A172 (cell line): ENCODE results near the gene LBHD1. TPM values are rescaled to one million over a fixed set of nuclear protein-coding genes. Genes with fewer than 3 reads are reported as not detected.
A peak's percentile ranks its signal among the peaks of the same experiment; 100 is the strongest.
"Not testable (repeated sequence)": the region's sequence is repeated elsewhere in the genome, so short reads cannot be mapped to it uniquely, and the experiment has no call there.

Experiments used
- DNase-seq: peaks from one replicate; pipeline ENCODE4 v3.0.0-alpha.2; 2015; ENCODE audit warnings: low spot score
- total RNA-seq: library from RNA; depleted of rRNA; stranded (reverse); fragments of >200 nt; shearing (Covaris generic); gene quantifications from 2 replicates; pipeline ENCODE4 v1.2.3, GENCODE V29; 2014

LBHD1 gene
- total RNA-seq, 1 experiment from 2014 or later: 6.6 TPM

DNA sequence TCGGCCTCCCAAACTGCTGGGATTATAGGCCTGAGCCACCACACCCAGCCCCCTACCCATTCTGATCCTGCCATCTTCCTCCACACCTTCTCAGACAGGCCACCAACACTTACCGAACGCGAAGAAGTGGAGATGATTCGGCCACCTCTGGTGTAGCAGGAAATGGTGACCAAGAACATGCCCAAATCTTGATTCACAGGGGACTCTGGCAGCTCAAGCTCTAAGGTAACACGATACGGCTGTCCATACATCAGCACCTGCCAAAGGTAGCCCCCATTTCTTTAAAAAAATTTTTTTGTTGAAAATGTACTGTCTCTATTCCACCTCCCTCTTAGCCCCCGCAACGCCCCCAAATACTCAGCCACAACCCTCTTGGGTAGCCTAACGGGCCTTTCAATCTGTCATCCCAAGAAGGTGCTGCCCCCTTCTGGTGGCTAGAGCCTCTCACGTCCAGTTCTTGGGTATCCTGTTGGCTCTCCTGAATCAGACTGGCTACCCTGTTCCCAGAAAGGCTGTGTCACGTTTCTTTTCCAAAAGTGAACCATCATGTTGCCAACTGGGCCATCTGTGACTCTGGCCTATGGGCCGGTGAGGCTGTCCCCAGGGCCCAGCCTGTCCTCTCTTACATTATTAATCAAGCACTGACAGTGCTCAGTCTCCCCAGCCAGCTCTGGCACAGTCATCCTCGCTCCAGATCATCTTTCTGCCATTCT lies 22.5 kb upstream of the LBHD1 start:
- peak; percentile 74 for DNase-seq

DNA sequence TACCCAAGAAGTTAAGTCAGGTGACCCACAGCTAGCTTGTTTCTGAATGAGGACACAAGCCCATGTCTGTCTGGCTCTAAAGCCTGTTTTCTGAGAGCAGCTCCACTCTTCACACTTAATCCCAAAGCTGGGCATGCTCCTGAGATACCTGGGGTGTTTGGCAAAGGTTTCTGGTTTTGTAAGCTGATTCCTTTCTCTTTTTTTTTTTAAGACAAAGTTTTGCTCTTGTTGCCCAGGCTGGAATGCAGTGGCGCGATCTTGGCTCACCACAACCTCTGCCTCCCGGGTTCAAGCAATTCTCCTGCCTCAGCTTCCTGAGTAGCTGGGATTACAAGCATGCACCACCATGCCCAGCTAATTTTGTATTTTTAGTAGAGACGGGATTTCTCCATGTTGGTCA lies 21.6 kb upstream of the LBHD1 start:
- DNase-seq: not testable (repeated sequence)

DNA sequence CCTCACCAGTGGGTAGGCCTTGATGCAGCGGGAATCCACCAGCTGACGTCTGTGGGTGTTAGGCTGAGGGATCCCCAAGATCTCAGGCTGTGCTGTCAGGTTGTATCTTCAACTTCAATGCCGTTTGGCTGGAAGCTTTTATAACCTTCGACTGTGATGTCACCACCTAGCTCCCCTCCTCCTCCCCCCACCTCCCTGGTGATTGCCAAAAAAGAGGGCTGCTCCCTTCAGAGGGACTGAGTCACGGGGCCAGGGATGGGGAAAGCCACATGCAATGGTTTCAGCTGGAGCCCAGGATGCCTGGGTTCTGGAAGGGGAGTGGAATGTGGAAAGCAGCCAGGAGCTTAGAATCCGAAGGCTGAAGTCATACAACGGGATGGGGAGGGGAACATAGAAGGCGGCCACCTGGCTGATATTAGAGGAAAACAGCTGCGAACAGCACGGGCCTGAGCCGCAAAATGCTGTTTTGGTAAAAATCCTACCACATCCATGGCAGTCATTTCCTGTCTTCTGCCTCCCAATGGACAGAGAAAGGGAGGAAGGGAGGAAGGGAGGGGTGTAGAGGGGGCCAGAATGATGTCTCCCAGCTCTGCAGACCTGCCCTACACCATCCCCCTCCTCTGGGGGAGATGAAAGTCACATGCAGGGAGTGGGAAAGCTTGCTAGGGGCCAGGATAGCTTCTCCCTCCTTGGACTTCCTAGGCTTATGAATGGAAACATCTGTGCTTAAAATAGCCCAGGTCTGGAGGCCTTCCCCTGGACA lies 17.5 kb upstream of the LBHD1 start, which contains the start of gene LRRN4CL:
LRRN4CL (minus strand) TSS at position 110 of the 763 bp plus-strand sequence. CDS start 1,022 bp downstream, outside the sequence.
- peak; percentile 84 for DNase-seq

DNA sequence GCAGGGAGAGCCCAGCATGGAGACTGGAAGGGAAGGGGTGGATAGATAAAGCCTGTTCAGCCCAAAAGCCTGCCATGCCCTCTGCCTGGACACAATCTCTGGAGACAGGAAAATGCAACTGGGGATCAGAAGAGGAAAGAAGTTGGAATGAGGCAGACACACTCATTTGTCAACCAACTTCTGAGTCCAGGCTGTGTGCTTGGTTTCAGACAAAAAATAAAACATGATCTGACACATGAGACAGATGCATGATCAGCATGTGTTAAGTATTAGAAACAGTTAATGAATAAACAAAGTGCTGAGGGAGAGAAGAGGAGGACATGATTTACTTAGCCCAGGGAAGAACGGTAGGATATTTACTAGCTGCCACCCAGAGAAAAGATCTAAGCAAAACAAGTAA lies 16.4 kb upstream of the LBHD1 start:
- DNase-seq: no peak

DNA sequence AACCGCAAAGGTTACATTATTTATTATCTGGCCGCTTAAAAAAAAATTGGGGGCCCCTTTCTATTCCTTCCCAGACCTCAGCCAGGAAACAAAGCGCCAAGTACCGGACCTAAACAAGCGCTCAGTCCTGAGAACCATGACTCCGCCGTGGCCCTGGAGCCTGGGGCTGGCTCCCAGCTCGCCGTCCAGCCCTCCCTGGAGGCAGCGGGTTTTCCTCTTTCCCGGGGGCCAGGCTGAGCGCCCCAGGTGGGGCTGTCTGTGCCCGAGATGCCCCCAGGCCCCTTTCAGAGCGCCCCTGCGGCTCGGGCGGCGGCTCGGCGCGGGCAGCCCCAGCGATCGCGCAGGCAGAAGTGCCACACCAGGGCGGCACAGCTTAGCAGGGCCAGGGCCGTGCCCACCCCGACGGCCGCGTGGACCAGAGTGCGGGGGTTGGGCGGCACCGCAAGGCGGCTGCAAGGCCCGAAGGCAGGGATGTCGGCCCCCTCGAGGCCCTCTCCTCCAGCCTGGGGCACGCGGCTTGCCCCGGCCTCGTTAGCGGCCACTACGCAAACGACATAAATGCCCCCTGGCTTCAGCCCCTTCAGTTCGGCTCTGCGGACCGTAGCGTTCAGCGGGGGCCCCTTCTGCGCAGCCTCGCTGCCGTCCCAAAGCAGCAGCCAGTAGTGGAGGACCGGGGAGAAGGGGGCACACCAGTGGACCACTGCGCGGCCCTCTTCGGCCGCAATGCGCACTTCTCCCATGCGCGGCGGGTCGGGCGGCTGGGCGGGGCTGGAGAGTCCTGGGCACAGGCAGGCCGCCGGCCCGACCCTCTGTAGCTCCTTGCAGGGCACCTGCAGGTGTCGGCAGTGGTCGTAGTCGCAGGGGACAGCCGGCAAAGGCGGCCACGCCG lies 15.7 kb upstream of the LBHD1 start:
- DNase-seq: no peak

DNA sequence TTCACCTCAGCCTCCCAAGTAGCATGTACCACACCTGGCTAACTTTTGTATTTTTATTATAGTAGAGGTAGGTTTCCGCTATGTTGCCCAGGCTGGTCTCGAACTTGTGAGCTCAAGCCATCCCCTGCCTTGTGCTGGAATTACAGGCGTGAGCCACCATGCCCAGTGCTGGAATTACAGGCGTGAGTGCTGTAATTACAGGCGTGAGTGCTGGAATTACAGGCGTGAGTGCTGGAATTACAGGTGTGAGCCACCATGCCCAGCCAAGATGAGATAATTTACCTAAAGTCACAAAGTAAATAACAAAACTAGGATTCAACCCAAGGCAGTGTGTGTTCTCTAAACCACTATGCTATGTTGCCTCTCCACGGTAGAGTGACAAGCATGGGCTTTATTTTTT lies 10.5 kb upstream of the LBHD1 start:
- no peak for DNase-seq

DNA sequence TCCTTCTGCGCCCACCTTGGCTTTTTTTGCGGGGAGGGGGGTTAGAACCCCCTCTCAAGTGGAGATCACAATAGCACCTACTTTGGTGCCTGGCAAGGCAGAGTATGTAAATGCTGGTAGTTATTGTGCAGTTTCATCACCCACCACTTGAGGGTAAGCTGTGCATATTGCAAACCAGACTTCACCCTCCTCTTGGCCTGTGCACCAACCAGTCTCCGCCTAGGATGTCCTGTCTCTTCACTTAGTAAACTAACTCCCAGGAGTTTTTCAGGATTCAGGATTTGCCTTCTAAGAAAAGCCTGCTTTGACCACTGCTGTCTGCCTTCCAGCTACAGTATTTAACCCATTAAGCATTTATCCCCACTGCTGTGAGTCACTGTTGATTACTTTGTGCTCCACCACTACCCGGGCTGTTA lies 8.8 kb upstream of the LBHD1 start:
- DNase-seq: peak; percentile 79

DNA sequence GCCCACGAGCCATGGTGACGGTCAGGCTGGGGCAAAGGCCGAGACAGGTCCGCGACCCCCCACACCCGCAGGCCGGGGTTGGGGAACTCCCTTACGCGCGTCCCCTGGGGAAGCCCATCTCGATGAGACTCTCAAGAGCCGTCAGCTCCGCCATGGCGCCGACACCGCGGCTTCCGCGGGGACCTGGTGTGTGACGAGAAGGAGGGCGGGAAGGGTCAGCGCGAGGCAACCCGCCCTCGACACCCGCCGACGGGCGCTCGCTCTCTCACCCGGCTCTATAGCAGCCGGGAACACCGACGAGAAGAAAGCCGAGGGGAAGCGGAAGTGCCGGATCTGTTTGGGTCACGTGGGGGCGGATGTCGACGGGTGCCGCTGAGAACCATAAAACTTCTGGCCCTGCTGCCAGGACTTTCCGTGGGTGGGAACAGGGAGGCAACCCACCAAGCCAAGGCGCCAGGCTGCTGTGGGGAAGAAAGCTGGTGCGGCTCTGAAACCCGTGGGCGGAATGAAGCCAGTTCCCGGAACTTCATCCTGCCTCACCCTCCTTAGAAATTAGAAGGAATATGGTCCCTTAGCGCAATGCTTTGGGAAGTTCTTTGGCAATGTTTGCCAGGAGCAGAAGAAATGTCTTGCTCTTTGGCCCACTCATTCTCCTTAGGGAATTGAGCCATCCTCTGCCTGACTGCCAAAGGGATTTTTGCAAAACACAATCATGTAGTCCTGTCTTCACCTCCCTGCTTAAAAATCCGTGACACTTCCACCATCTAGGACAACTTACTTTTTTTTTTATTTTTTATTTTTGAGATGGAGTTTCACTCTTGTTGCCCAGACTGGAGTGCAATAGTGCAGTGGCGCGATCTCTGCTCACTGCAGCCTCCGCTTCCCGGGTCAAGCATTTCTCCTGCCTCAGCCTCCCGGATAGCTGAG lies 7.0 kb upstream of the LBHD1 start, which contains the start of gene UBXN1:
UBXN1 (minus strand) TSS at position 304 of the 927 bp plus-strand sequence; CDS start at position 154, 150 bp downstream.
- DNase-seq: peak; percentile 76

DNA sequence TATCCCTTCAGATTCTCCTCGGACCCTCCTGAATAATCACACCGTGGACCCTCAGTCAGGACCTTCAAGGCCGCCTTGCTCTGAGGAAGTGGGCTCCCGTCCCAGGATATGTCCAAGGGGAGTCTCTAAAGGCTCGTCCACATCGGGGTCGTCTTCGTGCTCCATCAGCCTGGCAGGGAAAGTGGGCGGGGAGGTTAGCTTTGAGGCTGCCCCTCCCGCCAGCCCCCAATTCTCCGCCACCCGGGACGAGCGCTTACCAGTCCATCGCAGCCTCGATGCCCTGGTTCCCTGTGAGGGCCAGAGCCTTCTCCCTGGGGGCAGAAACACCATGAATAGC lies 6.3 kb upstream of the LBHD1 start:
- no peak for DNase-seq

DNA sequence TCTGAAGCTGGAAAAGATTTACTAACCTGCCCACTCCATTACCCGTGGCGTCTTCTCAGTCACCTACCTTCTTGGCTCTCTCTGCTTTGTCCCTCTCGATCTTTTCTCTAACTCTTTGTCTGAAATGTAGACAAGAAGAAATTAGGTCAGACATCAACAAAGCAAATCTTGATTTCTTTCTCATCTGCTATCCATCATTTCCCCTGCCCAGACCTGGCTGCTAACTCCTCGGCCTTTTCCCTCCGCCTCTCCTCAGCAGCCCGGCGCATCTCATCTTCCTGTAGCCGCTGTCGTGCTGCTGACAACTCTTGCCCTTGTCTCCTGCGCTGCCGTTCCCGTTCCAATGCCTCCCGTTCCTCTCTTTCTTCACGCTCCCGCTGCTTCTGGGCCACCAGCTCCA lies 5.6 kb upstream of the LBHD1 start:
- no peak for DNase-seq

DNA sequence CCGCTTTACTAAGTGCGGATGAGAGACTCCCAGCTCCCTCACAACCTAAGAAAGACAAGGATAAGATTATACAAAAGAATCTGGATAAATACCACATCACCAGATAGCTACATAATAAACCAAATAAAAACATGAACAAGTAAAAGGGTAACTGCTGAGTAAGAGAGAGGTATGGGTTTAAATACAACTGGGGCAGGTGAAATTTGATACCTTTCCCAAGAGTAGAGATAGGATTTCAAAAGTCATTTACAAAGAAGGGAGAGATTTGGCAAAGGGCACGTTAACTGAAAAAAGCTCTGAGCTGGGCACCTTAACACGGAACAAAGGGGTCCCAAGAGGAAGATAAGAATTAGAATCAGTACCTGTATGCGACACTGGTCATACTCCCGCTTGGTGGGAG lies 5.1 kb upstream of the LBHD1 start:
- DNase-seq: no peak

DNA sequence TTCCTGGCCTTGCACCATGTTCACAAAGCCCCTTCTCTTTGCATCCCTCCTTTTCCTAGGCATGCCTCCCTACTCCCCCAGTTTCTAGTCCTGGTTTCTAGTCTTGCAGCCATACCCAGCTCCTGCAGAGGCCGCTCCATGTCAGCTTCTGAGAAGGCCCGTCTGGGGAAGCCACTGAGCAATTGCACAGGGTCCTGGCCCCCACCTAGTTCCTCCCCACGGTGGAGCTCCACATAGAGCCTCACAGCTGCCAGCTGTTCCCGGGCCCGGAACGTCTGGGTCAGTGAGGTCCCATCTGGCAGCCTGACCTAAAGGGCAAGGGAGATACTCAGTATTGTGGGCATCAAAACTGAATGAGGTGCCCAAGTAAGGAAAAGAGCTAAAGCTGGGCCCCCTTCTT lies 4.6 kb upstream of the LBHD1 start:
- no peak for DNase-seq

DNA sequence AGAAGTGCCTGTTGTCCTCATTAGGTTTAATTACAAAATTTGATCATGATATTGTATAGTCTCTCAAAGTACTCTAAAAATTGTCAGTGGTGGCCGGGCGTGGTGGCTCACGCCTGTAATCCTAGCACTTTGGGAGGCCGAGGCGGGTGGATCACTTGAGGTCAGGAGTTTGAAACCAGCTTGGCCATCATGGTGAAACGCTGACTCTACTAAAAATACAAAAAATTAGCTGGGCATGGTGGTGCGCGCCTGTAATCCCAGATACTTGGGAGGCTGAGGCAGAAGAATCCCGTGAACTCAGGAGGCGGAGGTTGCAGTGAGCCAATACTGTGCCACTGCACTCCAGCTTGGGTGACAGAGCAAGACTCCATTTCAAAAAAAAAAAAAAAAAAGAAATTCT lies 3.3 kb upstream of the LBHD1 start:
- not testable (repeated sequence) for DNase-seq

DNA sequence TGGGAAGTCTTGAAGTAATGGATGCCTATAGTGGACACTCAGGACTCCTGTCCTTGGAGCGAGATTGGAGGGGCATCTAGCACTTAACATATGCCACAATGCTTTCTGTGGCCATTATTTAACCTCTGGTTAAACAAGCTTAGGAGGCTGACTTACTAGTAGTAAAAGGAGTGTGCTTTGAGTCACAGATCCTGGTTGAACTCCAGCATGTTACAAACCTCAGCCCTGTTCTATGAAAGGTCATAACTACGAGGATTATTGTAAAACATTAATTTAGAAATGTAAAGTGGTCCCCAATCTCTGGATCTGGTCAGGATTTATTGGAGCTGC lies 1.1 kb upstream of the LBHD1 start:
- no peak for DNase-seq

DNA sequence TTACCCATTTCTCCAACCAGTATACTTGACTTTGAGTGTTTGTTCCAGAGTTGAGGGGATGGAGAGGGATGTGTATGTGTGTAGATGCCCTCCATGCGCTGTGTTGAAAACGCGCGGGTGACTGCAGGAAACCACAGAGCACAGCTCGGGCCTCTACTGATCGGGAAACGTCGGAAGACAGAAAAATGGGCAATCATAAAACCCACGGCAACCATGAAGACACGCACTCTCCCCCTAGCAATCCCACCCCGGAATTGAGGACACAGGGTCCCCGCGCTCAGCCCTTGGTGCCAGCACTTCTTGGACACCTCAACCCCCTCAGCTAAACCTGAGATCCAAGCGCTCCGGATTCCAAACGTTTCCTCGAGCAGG lies 845 bp downstream of the LBHD1 start:
- DNase-seq: no peak

DNA sequence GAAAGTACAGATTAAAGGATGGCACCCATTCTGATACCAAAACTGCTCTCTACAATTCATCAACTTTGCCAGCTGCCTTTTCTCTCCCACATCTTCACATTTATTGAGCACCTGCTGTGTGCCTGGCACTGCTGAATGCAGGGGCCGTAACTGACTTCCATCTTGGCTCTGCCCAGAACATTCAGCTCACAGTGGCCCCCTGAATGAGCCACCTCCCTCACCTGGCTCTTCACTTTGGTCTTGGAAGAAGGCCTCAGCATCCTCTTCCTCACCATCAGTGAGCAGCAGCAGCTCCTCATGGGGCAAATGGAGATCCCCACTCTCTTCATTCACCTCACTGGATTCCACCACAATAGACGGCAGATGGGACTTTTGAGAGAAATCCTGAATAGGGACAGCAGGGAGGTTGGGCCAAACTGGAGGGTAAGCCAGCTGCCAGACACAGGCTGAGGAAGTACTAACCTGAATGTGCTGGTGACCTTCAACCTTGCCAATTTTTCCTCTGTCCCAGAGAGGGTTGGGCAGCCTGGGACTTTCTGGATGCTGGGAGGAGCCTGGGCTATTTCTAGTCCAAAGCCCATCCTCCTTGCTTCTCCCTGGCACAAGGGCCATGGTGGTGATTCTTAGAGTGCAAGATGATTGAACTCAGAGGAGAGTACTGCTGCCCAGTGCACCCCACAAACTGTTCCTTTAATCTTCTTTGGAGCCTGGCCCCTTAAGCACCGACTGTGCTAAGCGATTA lies 2.5 kb downstream of the LBHD1 start:
- DNase-seq: no peak

DNA sequence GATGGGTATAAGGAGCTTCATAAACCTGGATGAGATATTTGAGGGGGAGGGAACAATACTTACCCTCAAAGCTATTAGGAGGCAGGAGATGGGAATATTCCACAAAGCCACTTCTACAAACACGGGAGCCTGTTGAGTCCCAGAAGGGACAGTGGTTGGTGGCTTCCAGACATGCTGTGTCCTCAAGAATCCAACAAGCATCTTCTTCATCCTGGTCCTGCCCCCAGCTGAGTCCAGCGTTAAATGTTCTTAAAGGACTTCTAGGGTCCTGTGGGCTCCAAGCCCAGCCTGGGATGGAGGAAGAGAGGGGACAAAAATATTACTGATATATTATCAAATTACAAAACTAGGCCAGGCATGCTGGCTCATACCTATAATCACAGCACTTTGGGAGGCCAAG lies 4.6 kb downstream of the LBHD1 start:
- no peak for DNase-seq

DNA sequence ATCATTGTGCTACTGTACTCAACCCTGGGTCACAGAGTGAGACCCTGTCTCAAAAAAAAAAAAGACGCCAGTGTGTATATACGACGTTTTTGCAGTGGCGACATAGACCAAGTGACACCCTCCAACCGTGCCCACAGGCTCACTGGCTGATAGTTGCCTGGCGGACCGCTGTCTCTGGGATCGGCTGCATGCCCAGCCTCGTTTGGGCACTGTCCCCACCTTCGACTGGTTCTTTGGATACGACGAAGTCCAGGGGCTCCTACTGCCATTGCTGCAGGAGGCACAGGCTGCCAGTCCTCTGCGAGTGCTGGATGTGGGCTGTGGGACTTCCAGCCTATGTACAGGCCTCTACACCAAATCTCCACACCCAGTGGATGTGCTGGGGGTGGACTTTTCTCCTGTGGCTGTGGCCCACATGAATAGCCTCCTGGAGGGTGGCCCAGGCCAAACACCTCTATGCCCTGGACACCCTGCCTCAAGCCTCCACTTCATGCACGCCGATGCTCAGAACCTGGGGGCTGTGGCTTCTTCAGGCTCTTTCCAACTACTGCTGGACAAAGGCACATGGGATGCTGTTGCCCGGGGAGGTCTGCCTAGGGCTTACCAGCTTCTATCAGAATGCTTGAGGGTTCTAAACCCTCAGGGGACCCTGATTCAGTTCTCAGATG lies 5.7 kb downstream of the LBHD1 start:
- DNase-seq: no peak

DNA sequence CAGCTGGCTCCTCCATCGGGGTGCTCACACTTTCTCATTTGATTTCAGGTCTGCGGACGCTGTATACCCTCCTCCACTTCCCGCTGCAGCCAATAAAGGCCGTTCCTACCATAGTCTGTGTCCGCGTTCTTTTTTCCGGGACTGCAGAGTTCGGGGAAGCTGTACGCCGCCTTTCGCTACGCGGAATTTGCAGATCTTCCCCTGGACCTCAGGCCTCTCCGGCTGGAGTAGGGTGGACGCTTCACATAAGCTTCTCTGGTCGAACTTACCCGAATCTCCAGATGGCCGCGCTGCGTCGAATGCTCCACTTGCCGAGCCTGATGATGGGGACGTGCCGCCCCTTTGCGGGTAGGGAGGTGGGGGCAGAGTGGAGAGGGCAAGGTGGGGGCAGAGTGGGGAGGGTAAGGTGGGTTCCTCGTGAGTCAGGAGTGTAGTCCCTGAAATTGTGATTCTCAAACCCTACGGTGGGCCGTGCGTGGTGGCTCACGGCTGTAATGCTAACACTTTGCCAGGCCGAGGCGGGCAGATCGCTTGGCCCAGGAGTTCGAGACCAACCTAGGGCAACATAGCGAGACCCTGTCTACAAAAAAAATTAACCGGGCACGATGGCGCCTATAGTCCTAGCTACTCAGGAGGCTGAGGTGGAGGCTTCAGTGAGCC lies 6.3 kb downstream of the LBHD1 start:
- peak; percentile 14 for DNase-seq
